ENCODE results near the gene REXO2.

GRCh38 chr11:114499756-114500155, 60.5 kb downstream of the REXO2 start:
- TF ChIP-seq CTCF (conservative IDR thresholded peaks at IDR 0.05) = no peak
- TF ChIP-seq EZH2 (IDR thresholded peaks at IDR 0.05; ENCODE audit: low read depth) = no peak

All from PC-9 (cell line).